K562 (cell line): ENCODE results near the gene DPM1. TPM values are rescaled to one million over a fixed set of nuclear protein-coding genes. Genes with fewer than 3 reads are reported as not detected.

Source experiments
- BCOR ChIP-seq: fragments of 450-650 bp; IDR thresholded peaks from 2 replicates; pipeline ENCODE4 v1.6.1; 2016
- BDP1 ChIP-seq: IDR thresholded peaks from 3 replicates; pipeline ENCODE4 v1.6.1; 2011; ENCODE audit not compliant: insufficient read length, insufficient read depth
- FOXJ3 ChIP-seq: sonication (generic); formaldehyde crosslinking; IDR thresholded peaks from 2 replicates; pipeline ENCODE4 v1.4.0; 2020; ENCODE audit warnings: mild to moderate bottlenecking, missing genetic modification reagents
- FOXK1 ChIP-seq: sonication (generic); formaldehyde crosslinking; IDR thresholded peaks from 2 replicates; pipeline ENCODE4 v1.8.0; 2022; ENCODE audit warnings: missing genetic modification reagents, mild to moderate bottlenecking, borderline replicate concordance
- GABPB1 ChIP-seq: sonication (generic); formaldehyde crosslinking; IDR thresholded peaks from 2 replicates; pipeline ENCODE4 v1.8.0; 2022; ENCODE audit warnings: mild to moderate bottlenecking, missing genetic modification reagents
- IRF2 ChIP-seq: sonication (generic); formaldehyde crosslinking; IDR thresholded peaks from 2 replicates; pipeline ENCODE4 v1.8.1; 2022; ENCODE audit warnings: mild to moderate bottlenecking, missing genetic modification reagents
- KLF13 ChIP-seq: fragments of 450-650 bp; IDR thresholded peaks from 2 replicates; pipeline ENCODE4 v1.6.1; 2016; ENCODE audit warnings: missing genetic modification characterization, low read depth, mild to moderate bottlenecking, missing compliant biosample characterization, moderate library complexity, borderline replicate concordance
- MECOM ChIP-seq: fragments of 250-450 bp; sonication (Bioruptor Pico); IDR thresholded peaks from 2 replicates; pipeline ENCODE4 v1.8.0; 2022; ENCODE audit warnings: inconsistent platforms
- SMAD2 ChIP-seq: fragments of 150-350 bp; IDR thresholded peaks from 2 replicates; pipeline ENCODE4 v1.6.1; 2014; ENCODE audit warnings: low read depth, mild to moderate bottlenecking, low read length
- ZFP36 ChIP-seq: fragments of 150-350 bp; IDR thresholded peaks from 2 replicates; pipeline ENCODE4 v1.6.1; 2018; ENCODE audit warnings: low read length, low read depth; ENCODE audit not compliant: partially characterized antibody
- ZNF695 ChIP-seq: fragments of 450-650 bp; formaldehyde crosslinking; IDR thresholded peaks from 2 replicates; pipeline ENCODE4 v1.4.0; 2020; ENCODE audit warnings: mild to moderate bottlenecking, moderate library complexity
- ZNF76 ChIP-seq: fragments of 250-450 bp; sonication (Bioruptor Pico); IDR thresholded peaks from 2 replicates; pipeline ENCODE4 v1.4.0; 2020; ENCODE audit warnings: mild to moderate bottlenecking, moderate library complexity, borderline replicate concordance
- ZSCAN29 ChIP-seq: fragments of 450-650 bp; IDR thresholded peaks from 2 replicates; pipeline ENCODE4 v1.6.1; 2017
- polyA plus RNA-seq, 8 experiments: library from polyadenylated mRNA; depleted of rRNA in 4 of 8; stranded (reverse) in 5 of 8; unstranded in 3 of 8; fragments of >200 nt; fragmentation: Nextera tagmentation in 2 of 8; fragmentation: Illumina TruSeq in 1 of 8; extraction: Ambion mirVana in 2 of 8; extraction: Trizol in 1 of 8; gene quantifications; 2 replicates each; pipeline versions ENCODE4 v1.2.1 to v1.2.3, GENCODE V29; 2011 to 2014; ENCODE audit warnings: inconsistent platforms in 1 of 8, missing spikeins in 1 of 8
- total RNA-seq, 7 experiments: library from RNA; depleted of rRNA in 6 of 7; stranded (reverse); fragments of >200 nt in 6 of 7; fragmentation: Illumina TruSeq in 2 of 7; extraction: Trizol in 2 of 7; gene quantifications; 2 replicates each; pipeline versions ENCODE4 v1.2.1 to v1.2.3, GENCODE V29; 2011 to 2021; ENCODE audit warnings: low replicate concordance in 1 of 7
- TF ChIP-seq, protein P1 (sequence below): sonication (generic); formaldehyde crosslinking; IDR thresholded peaks from 2 replicates; pipeline ENCODE4 v1.9.0; 2022; ENCODE audit warnings: mild to moderate bottlenecking, missing genetic modification reagents
- TF ChIP-seq, protein P2 (sequence below): sonication (generic); formaldehyde crosslinking; IDR thresholded peaks from 2 replicates; pipeline ENCODE4 v1.8.0; 2022; ENCODE audit warnings: missing genetic modification reagents, mild to moderate bottlenecking, borderline replicate concordance
- TF ChIP-seq, protein P3 (sequence below): fragments of 450-650 bp; formaldehyde crosslinking; IDR thresholded peaks from 2 replicates; pipeline ENCODE4 v1.4.0; 2020; ENCODE audit warnings: mild to moderate bottlenecking, mixed read lengths
- TF ChIP-seq, protein P4 (sequence below): sonication (generic); formaldehyde crosslinking; IDR thresholded peaks from 2 replicates; pipeline ENCODE4 v1.8.0; 2022; ENCODE audit warnings: mild to moderate bottlenecking, missing genetic modification reagents
- TF ChIP-seq, protein P5 (sequence below): fragments of 450-650 bp; formaldehyde crosslinking; IDR thresholded peaks from 2 replicates; pipeline ENCODE4 v1.4.0; 2022; ENCODE audit warnings: mild to moderate bottlenecking, moderate library complexity
- TF ChIP-seq, protein P6 (sequence below): sonication (generic); formaldehyde crosslinking; IDR thresholded peaks from 2 replicates; pipeline ENCODE4 v1.8.0; 2023; ENCODE audit warnings: mild to moderate bottlenecking, missing genetic modification reagents

The DPM1 gene
- total and polyA plus RNA-seq, 9 of the 15 experiments (the other 6 are each of a cell fraction or from before 2014, with no cell fraction given), result 75.2 to 190 (median 153) TPM

DNA sequence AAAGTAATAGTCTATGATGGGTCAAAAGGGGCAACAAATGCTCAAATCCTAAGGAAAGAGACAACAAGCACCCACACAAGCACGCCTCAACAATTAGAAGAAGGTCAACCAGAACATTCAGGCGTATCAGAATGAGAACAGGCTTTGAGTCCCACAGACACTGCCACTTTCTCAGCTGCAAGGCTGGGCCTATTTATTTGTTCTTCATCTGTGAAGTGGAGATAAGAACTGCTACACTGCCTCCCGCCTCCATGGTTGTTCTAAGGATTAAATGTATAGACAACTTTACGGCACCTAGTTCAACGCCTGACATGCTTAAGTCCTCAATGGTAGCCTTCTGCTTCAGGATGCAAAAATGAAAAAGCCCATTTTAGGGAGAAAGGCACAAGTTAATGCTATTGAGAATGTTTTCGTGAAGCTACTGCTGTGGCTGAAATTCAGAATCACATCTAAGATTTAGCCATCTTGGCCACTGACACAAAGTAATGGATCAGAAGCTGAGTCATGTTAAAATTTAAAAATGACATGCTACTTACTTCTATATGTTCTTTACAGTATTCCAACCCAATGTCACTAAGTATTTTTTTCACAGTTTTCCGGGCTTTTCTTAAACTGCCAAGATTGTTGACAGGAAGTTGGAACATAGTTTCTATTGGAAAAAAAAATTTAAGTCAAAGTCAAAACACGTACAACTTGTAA is 54.8 kb downstream of the DPM1 start (continued):
- TF ChIP-seq FOXK1 (CRISPR knock-in tag) (no peak), SMAD2 (no peak), FOXJ3 (CRISPR knock-in tag) (no peak), IRF2 (CRISPR knock-in tag) (no peak), KLF13 (tag) (no peak), ZNF695 (no peak), ZNF76 (CRISPR knock-in tag) (no peak), ZSCAN29 (no peak), MECOM (CRISPR knock-in tag) (no peak), BDP1 (no peak), ZFP36 (no peak), BCOR (peak; percentile 54; the same call in 1 of the 2 replicates), GABPB1 (CRISPR knock-in tag) (peak; percentile 47; the same call in 1 of the 2 replicates)
- TF ChIP-seq, protein P1, sequence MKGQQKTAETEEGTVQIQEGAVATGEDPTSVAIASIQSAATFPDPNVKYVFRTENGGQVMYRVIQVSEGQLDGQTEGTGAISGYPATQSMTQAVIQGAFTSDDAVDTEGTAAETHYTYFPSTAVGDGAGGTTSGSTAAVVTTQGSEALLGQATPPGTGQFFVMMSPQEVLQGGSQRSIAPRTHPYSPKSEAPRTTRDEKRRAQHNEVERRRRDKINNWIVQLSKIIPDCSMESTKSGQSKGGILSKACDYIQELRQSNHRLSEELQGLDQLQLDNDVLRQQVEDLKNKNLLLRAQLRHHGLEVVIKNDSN, result no peak
- TF ChIP-seq, protein P2, sequence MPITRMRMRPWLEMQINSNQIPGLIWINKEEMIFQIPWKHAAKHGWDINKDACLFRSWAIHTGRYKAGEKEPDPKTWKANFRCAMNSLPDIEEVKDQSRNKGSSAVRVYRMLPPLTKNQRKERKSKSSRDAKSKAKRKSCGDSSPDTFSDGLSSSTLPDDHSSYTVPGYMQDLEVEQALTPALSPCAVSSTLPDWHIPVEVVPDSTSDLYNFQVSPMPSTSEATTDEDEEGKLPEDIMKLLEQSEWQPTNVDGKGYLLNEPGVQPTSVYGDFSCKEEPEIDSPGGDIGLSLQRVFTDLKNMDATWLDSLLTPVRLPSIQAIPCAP (CRISPR knock-in tag), result no peak
- TF ChIP-seq, protein P3, sequence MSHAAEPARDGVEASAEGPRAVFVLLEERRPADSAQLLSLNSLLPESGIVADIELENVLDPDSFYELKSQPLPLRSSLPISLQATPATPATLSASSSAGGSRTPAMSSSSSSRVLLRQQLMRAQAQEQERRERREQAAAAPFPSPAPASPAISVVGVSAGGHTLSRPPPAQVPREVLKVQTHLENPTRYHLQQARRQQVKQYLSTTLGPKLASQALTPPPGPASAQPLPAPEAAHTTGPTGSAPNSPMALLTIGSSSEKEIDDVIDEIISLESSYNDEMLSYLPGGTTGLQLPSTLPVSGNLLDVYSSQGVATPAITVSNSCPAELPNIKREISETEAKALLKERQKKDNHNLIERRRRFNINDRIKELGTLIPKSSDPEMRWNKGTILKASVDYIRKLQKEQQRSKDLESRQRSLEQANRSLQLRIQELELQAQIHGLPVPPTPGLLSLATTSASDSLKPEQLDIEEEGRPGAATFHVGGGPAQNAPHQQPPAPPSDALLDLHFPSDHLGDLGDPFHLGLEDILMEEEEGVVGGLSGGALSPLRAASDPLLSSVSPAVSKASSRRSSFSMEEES (CRISPR knock-in tag), result no peak
- TF ChIP-seq, protein P4, sequence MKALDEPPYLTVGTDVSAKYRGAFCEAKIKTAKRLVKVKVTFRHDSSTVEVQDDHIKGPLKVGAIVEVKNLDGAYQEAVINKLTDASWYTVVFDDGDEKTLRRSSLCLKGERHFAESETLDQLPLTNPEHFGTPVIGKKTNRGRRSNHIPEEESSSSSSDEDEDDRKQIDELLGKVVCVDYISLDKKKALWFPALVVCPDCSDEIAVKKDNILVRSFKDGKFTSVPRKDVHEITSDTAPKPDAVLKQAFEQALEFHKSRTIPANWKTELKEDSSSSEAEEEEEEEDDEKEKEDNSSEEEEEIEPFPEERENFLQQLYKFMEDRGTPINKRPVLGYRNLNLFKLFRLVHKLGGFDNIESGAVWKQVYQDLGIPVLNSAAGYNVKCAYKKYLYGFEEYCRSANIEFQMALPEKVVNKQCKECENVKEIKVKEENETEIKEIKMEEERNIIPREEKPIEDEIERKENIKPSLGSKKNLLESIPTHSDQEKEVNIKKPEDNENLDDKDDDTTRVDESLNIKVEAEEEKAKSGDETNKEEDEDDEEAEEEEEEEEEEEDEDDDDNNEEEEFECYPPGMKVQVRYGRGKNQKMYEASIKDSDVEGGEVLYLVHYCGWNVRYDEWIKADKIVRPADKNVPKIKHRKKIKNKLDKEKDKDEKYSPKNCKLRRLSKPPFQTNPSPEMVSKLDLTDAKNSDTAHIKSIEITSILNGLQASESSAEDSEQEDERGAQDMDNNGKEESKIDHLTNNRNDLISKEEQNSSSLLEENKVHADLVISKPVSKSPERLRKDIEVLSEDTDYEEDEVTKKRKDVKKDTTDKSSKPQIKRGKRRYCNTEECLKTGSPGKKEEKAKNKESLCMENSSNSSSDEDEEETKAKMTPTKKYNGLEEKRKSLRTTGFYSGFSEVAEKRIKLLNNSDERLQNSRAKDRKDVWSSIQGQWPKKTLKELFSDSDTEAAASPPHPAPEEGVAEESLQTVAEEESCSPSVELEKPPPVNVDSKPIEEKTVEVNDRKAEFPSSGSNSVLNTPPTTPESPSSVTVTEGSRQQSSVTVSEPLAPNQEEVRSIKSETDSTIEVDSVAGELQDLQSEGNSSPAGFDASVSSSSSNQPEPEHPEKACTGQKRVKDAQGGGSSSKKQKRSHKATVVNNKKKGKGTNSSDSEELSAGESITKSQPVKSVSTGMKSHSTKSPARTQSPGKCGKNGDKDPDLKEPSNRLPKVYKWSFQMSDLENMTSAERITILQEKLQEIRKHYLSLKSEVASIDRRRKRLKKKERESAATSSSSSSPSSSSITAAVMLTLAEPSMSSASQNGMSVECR, result no peak
- TF ChIP-seq, protein P5, sequence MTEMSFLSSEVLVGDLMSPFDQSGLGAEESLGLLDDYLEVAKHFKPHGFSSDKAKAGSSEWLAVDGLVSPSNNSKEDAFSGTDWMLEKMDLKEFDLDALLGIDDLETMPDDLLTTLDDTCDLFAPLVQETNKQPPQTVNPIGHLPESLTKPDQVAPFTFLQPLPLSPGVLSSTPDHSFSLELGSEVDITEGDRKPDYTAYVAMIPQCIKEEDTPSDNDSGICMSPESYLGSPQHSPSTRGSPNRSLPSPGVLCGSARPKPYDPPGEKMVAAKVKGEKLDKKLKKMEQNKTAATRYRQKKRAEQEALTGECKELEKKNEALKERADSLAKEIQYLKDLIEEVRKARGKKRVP (CRISPR knock-in tag), result no peak
- TF ChIP-seq, protein P6, sequence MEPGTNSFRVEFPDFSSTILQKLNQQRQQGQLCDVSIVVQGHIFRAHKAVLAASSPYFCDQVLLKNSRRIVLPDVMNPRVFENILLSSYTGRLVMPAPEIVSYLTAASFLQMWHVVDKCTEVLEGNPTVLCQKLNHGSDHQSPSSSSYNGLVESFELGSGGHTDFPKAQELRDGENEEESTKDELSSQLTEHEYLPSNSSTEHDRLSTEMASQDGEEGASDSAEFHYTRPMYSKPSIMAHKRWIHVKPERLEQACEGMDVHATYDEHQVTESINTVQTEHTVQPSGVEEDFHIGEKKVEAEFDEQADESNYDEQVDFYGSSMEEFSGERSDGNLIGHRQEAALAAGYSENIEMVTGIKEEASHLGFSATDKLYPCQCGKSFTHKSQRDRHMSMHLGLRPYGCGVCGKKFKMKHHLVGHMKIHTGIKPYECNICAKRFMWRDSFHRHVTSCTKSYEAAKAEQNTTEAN (CRISPR knock-in tag), result no peak
